MM.1S (cell line): ENCODE results near the gene CLDN11.

Experiments
- DNase-seq: peaks from one replicate; pipeline ENCODE4 v3.0.0-alpha.2; 2015
- H2AFZ ChIP-seq: fragments of 300-600 bp; sonication (generic); 2 replicates; pipeline ENCODE4 v1.6.0; 2016; ENCODE audit warnings: antibody characterized with exemption, low read length
- H3F3A ChIP-seq: fragments of 300-600 bp; sonication (generic); 2 replicates; pipeline ENCODE4 v1.6.1; 2016; ENCODE audit warnings: mild to moderate bottlenecking, antibody characterized with exemption, low read length, moderate library complexity, mixed read lengths; ENCODE audit not compliant: insufficient read depth
- H3K27ac ChIP-seq: fragments of 300-600 bp; sonication (generic); 2 replicates; pipeline ENCODE4 v1.5.1; 2016; ENCODE audit warnings: mild to moderate bottlenecking, low read length
- H3K27me3 ChIP-seq: fragments of 300-600 bp; sonication (generic); replicated peaks from 2 replicates; pipeline ENCODE4 v1.6.0; 2016; ENCODE audit warnings: low read length; ENCODE audit not compliant: insufficient read depth
- H3K36me3 ChIP-seq: fragments of 300-600 bp; sonication (generic); replicated peaks from 2 replicates; pipeline ENCODE4 v1.6.1; 2016; ENCODE audit warnings: mild to moderate bottlenecking, low read length, mixed read lengths; ENCODE audit not compliant: insufficient read depth
- H3K4me1 ChIP-seq: fragments of 300-600 bp; sonication (generic); 2 replicates; pipeline ENCODE4 v1.6.1; 2016; ENCODE audit warnings: low read length, mixed read lengths
- H3K4me2 ChIP-seq: fragments of 300-600 bp; sonication (generic); 2 replicates; pipeline ENCODE4 v1.6.0; 2016; ENCODE audit warnings: low read depth, low read length
- H3K4me3 ChIP-seq: fragments of 300-600 bp; sonication (generic); 2 replicates; pipeline ENCODE4 v1.5.1; 2016; ENCODE audit warnings: low read length, mixed read lengths
- H3K79me2 ChIP-seq: fragments of 300-600 bp; sonication (generic); 2 replicates; pipeline ENCODE4 v1.6.1; 2016; ENCODE audit warnings: mixed run types, low read length, mixed read lengths
- H3K9ac ChIP-seq: fragments of 300-600 bp; sonication (generic); 2 replicates; pipeline ENCODE4 v1.6.1; 2016; ENCODE audit warnings: low read length, mixed read lengths
- H3K9me2 ChIP-seq: fragments of 300-600 bp; sonication (generic); replicated peaks from 2 replicates; pipeline ENCODE4 v1.6.1; 2016; ENCODE audit warnings: mild to moderate bottlenecking, low read length, mixed read lengths; ENCODE audit not compliant: insufficient read depth
- H3K9me3 ChIP-seq: fragments of 300-600 bp; sonication (generic); replicated peaks from 2 replicates; pipeline ENCODE4 v1.6.1; 2016; ENCODE audit warnings: mild to moderate bottlenecking, low read length, mixed read lengths; ENCODE audit not compliant: insufficient read depth
- H4K20me1 ChIP-seq: fragments of 300-600 bp; sonication (generic); 2 replicates; pipeline ENCODE4 v1.6.1; 2016; ENCODE audit warnings: mild to moderate bottlenecking, low read length, moderate library complexity, mixed read lengths; ENCODE audit not compliant: insufficient read depth
- CTCF ChIP-seq: fragments of 300-600 bp; sonication (generic); IDR thresholded peaks from 2 replicates; pipeline ENCODE4 v1.5.1; 2016; ENCODE audit warnings: antibody characterized with exemption, low read length, mixed read lengths
- EZH2 ChIP-seq: fragments of 300-600 bp; sonication (generic); optimal IDR thresholded peaks from 2 replicates; pipeline ENCODE3; 2017; ENCODE audit warnings: low read depth, mild to moderate bottlenecking, antibody characterized with exemption, low read length, mixed read lengths
- EZH2phosphoT487 ChIP-seq: fragments of 300-600 bp; sonication (generic); IDR thresholded peaks from 2 replicates; pipeline ENCODE4 v1.6.1; 2018; ENCODE audit warnings: antibody characterized with exemption, low read length

The CLDN11 gene

DNA sequence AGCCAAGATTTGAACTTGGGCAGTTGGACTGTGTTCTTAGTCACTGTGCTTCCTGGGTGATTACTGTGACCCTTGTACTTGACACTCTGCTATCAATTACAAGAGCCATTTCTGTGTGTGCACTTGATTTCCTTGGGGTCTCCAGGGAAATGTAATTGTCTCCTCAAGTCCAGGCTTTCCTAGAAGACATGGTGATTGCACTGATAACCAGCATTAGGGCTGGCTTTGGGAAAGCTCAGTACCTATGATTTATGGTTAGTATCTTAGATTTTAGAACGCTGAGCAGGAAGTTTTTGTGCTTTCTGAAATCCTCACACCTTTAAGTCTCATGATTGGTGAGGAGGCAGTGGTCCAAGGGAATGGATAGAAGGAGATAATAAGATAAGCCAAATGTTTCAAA, 1.6 kb upstream of the CLDN11 start:
- H4K20me1 ChIP-seq, result no peaks in the 10 kb centered on the region
- no peaks in the 10 kb centered on the region for H3K9me3 ChIP-seq
- H3K9ac ChIP-seq, result no peak overlapping the region
- H2AFZ ChIP-seq, result no peak overlapping the region
- H3K79me2 ChIP-seq, result no peaks in the 10 kb centered on the region
- DNase-seq, result no peak
- no peaks in the 10 kb centered on the region for H3K4me1 ChIP-seq
- H3K4me2 ChIP-seq, result no peak overlapping the region
- no peaks in the 10 kb centered on the region for H3F3A ChIP-seq
- TF ChIP-seq EZH2 (no peak), CTCF (no peak), EZH2phosphoT487 (no peak)
- no peaks in the 10 kb centered on the region for H3K36me3 ChIP-seq
- H3K27ac ChIP-seq, result no peak overlapping the region
- H3K27me3 ChIP-seq, result no peaks in the 10 kb centered on the region
- no peaks in the 10 kb centered on the region for H3K9me2 ChIP-seq
- no peak overlapping the region for H3K4me3 ChIP-seq

DNA sequence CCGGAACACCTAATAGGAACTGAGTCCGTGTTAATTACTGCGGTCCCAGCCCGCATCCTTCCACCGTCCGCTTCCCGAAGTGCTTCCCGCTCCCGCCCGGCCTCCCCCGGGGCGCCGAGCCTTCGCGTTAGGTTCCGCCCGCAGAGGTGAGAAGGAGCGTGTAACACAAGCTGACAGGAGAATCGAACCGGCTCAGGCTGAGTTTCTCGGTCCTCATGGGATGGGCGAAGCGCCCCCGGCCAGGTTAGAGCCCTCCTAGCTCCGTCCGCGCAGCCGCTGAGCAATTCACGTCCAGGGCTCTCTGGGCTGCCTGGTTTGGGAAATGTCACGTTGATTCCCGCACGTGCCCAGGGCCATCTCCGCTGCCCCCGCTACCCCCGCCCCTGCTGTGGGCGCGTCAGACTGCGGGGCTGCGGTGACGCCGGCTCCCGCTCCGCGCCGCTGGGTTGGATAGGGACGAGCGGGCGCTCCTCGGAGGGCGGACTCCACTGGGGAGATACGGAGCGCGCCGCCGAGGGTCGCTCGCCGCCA, 954 bp downstream of the CLDN11 start:
- Histone ChIP-seq H3K9me3 (no peaks in the 10 kb centered on the region), H3K4me3 (no peak overlapping the region), H3K27ac (no peak overlapping the region), H4K20me1 (no peaks in the 10 kb centered on the region), H3K36me3 (no peaks in the 10 kb centered on the region), H3K79me2 (no peaks in the 10 kb centered on the region), H3K4me2 (no peak overlapping the region), H2AFZ (no peak overlapping the region), H3K9me2 (no peaks in the 10 kb centered on the region), H3K4me1 (no peaks in the 10 kb centered on the region), H3K9ac (no peak overlapping the region), H3F3A (no peaks in the 10 kb centered on the region), H3K27me3 (no peaks in the 10 kb centered on the region)
- DNase-seq, result no peak
- TF ChIP-seq CTCF, result no peak
- no peak for TF ChIP-seq EZH2
- no peak for TF ChIP-seq EZH2phosphoT487

DNA sequence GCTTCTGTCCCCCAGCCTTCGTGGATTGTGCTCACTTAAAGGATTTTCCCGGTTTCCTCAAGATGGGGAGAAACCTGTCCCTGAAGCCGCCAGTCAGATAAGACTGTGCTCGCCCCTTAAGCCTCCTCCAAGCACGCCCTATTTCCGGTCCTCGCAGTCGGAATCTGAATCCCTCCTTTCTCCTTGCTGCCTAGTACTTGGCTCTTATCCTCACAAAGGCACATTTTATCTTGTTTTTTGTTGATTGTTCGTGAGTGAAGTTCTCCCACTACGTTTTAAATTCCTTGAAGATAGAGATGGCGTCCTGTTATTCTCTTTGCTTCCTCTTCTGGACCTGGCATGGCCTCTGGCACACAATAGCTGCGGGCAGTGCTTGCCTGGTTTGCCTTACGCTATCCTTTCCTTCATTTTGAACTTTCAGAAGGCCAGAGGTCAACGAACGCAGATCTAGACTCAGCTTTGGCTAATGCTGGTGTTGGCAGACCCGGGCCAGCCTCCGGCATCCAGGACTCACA, 1.7 kb downstream of the CLDN11 start:
- DNase-seq, result no peak
- H3K9ac ChIP-seq, result no peak overlapping the region
- H3K4me3 ChIP-seq, result no peak overlapping the region
- no peaks in the 10 kb centered on the region for H4K20me1 ChIP-seq
- H3K79me2 ChIP-seq, result no peaks in the 10 kb centered on the region
- no peaks in the 10 kb centered on the region for H3F3A ChIP-seq
- H3K4me2 ChIP-seq, result no peak overlapping the region
- H3K36me3 ChIP-seq, result no peaks in the 10 kb centered on the region
- no peak overlapping the region for H3K27ac ChIP-seq
- no peaks in the 10 kb centered on the region for H3K27me3 ChIP-seq
- H3K9me2 ChIP-seq, result no peaks in the 10 kb centered on the region
- no peaks in the 10 kb centered on the region for H3K9me3 ChIP-seq
- no peaks in the 10 kb centered on the region for H3K4me1 ChIP-seq
- TF ChIP-seq EZH2 (no peak), EZH2phosphoT487 (no peak), CTCF (no peak)
- no peak overlapping the region for H2AFZ ChIP-seq
